ENCODE data around the gene CHCHD3. TPM values are rescaled to one million over a fixed set of nuclear protein-coding genes. Genes with fewer than 3 reads are reported as not detected.
"Not testable (repeated sequence)": the region's sequence is repeated elsewhere in the genome, so short reads cannot be mapped to it uniquely, and the experiment has no call there.

Gene CHCHD3
- total RNA-seq, 1 experiment from 2014 or later = 287 TPM

- in situ Hi-C loops (cut with HindIII; ENCODE audit: low pct_unique_long_range_greater_than_20kb, low sequenced_read_pairs) = loop anchor here (25.0 kb wide), 1 partner anchor 91 kb away; no protein-coding TSS in a partner anchor
- no peak for DNase-seq (ENCODE audit: low read depth, low spot score)
Observed at GRCh38 chr7:133052826-133053225, 29.1 kb downstream of the CHCHD3 start.

GRCh38 chr7:133052401-133052756, 29.5 kb downstream of the CHCHD3 start:
- in situ Hi-C loops (cut with HindIII; ENCODE audit: low pct_unique_long_range_greater_than_20kb, low sequenced_read_pairs) = loop anchor here (25.0 kb wide), 1 partner anchor 90 kb away; no protein-coding TSS in a partner anchor
- peak; percentile 24 for DNase-seq (ENCODE audit: low read depth, low spot score)

- DNase-seq (ENCODE audit: low read depth, low spot score) = no peak
Observed at GRCh38 chr7:133051719-133052400, 30.0 kb downstream of the CHCHD3 start.

DNA sequence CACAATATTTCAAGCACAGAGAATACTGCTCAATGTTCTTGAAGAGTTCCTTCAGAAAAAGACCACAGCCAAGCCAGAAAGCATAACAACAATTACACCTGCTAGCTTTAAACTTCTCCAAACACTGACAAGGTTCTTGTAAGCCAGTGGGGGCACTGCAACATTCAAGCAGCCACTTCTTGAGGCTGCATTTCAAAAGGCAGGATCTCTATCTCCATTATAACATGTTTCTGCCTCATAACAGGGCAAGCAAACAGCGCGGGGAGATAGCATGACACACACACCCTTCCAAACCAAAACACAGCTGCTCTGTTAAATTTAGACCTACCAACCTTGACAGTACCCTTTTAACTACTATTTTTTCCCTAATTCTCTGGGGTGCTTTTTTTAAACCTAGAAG, 30.8 kb downstream of the CHCHD3 start:
- peak; percentile 68 for DNase-seq (ENCODE audit: low read depth, low spot score)
- in situ Hi-C loops (cut with HindIII; ENCODE audit: low pct_unique_long_range_greater_than_20kb, low sequenced_read_pairs) = loop anchor here (25.0 kb wide), 1 partner anchor 89 kb away; no protein-coding TSS in a partner anchor

More at GRCh38 chr7:133051719-133052400, 30.0 kb downstream of the CHCHD3 start:
- in situ Hi-C loops (cut with HindIII; ENCODE audit: low pct_unique_long_range_greater_than_20kb, low sequenced_read_pairs) = loop anchor here (25.0 kb wide), 1 partner anchor 90 kb away; no protein-coding TSS in a partner anchor

- DNase-seq (ENCODE audit: low read depth, low spot score) = no peak
- in situ Hi-C loops (cut with HindIII; ENCODE audit: low pct_unique_long_range_greater_than_20kb, low sequenced_read_pairs) = loop anchor here (25.0 kb wide), 1 partner anchor 88 kb away; no protein-coding TSS in a partner anchor
Observed at GRCh38 chr7:133050200-133050995, 31.5 kb downstream of the CHCHD3 start.

- in situ Hi-C loops (cut with HindIII; ENCODE audit: low pct_unique_long_range_greater_than_20kb, low sequenced_read_pairs) = no loop called here
- no peak for DNase-seq (ENCODE audit: low read depth, low spot score)
Observed at GRCh38 chr7:133048589-133048988, 33.3 kb downstream of the CHCHD3 start.

GRCh38 chr7:133047321-133047720, 34.6 kb downstream of the CHCHD3 start:
- DNase-seq (ENCODE audit: low read depth, low spot score) = no peak
- in situ Hi-C loops (cut with HindIII; ENCODE audit: low pct_unique_long_range_greater_than_20kb, low sequenced_read_pairs) = no loop called here

DNA sequence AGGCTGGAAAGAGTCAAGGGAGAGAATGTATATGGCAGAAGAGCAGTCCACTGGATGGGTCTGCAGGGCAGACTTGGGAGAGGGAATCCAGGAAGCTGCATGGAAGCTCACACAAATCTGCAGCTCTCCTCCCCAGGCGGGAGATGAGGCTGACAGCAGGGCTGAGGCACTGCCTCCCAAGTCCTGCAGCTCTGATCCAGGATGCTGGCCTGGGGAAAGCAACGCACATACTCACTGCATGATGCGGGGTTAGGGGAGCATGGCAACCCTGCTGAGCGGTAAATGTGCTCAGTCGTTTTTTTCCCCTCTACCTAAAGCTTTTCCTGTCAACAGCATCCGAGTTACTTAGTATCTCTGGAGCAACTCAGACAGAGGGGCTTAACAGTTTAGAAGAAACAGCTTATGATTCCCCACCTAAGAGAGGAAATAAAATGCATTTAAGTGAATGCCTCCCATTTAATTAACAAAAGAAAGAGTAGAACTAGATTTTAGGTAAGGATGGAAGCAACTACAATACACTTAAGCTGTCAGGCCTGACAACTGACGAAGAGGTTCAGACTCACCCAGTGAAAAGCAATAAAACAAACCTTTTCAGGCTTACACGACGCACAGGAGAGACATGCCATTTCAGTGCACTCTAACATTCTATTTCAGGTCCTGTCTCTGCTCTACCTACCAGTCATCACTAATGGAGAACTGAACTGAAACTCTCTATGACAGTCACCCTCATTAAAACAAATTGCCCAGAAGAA, 37.0 kb downstream of the CHCHD3 start:
- in situ Hi-C loops (cut with HindIII; ENCODE audit: low pct_unique_long_range_greater_than_20kb, low sequenced_read_pairs) = no loop called here
- no peak for DNase-seq (ENCODE audit: low read depth, low spot score)

GRCh38 chr7:133040674-133041073, 41.2 kb downstream of the CHCHD3 start:
- in situ Hi-C loops (cut with HindIII; ENCODE audit: low pct_unique_long_range_greater_than_20kb, low sequenced_read_pairs) = no loop called here

GRCh38 chr7:133040178-133040577, 41.7 kb downstream of the CHCHD3 start:
- in situ Hi-C loops (cut with HindIII; ENCODE audit: low pct_unique_long_range_greater_than_20kb, low sequenced_read_pairs) = no loop called here
- no peak for DNase-seq (ENCODE audit: low read depth, low spot score)

More at GRCh38 chr7:133040674-133041073, 41.2 kb downstream of the CHCHD3 start:
- DNase-seq (ENCODE audit: low read depth, low spot score) = no peak

DNA sequence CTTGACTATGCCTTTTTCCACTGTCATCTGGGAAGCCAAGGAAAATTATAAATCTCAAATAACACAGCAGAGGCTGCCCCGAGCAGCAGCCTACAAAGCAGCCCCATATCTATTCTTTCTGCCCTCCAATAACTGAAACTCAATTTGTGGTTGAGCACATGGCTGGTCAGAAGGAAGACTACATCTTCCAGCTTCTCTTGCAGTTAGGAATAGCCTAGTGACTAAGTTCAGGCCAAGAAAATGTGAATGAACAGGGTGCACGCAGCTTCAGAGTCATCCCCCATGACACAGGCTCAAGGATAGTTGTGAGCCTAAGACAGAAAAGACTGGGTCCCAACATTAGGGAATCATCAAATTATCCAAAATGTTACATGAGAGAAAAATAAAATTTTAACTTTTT, 42.3 kb downstream of the CHCHD3 start:
- DNase-seq (ENCODE audit: low read depth, low spot score) = peak; percentile 33
- in situ Hi-C loops (cut with HindIII; ENCODE audit: low pct_unique_long_range_greater_than_20kb, low sequenced_read_pairs) = no loop called here

DNA sequence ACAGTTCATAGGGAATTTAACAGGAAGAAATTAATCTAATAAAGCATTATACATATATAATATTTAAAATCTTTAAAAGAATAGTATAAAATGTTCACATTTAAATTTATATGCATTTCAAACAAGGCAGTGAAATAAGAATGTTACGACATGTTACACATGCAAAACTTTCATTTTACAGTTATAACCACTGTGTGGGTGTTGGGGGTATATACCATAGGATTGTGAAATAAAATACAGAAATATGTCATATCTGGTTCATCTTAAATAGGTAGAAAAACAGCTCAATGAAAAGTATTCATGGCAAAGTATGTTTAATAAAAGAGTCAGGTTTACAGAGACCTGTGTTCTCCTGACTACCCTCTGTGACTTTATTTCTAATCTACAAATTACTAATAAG, 45.6 kb downstream of the CHCHD3 start:
- in situ Hi-C loops (cut with HindIII; ENCODE audit: low pct_unique_long_range_greater_than_20kb, low sequenced_read_pairs) = no loop called here
- DNase-seq (ENCODE audit: low read depth, low spot score) = no peak

GRCh38 chr7:133035240-133035639, 46.6 kb downstream of the CHCHD3 start:
- in situ Hi-C loops (cut with HindIII; ENCODE audit: low pct_unique_long_range_greater_than_20kb, low sequenced_read_pairs); DNase-seq (ENCODE audit: low read depth, low spot score): not testable (repeated sequence)

DNA sequence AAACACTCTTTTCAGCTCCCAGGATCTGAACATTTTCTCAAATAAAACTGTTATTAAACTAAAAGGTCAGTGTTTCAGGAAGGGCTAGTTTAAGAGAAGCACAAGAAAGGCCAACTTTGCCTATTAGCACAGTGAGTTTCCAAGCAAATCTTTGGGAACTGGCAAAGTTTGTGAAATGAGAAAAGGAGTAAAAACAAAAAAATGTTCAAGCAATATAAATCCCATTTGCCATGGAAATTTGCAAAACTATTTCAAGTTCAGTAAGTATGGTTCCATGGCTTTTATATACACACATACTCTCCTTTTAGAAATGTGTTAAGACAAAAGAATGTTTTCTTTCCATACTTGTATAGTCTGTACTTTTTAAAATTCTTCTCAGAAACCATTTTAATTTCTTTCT, 51.5 kb downstream of the CHCHD3 start:
- DNase-seq (ENCODE audit: low read depth, low spot score) = no peak
- in situ Hi-C loops (cut with HindIII; ENCODE audit: low pct_unique_long_range_greater_than_20kb, low sequenced_read_pairs) = no loop called here

DNA sequence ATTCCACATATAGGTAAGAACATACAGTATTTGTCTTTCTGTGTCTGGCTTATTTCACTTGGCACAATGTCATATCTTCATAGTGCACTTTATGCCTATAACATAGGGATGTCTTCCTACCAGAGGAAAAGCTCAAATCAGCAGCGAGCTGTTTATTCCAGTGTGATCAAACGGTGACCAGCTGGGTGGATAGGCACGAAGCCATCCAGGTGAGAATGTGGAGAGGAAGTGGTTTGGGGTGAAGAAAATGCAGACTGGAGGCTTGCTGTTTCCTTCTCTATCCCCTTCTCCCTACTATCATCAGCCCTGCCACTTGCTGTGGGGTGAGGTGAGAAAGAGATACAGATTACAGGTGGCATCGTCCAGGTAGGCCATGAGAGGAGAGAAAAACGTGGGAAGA, 52.4 kb downstream of the CHCHD3 start:
- no peak for DNase-seq (ENCODE audit: low read depth, low spot score)

GRCh38 chr7:133027397-133027796, 54.5 kb downstream of the CHCHD3 start:
- DNase-seq (ENCODE audit: low read depth, low spot score) = no peak
- in situ Hi-C loops (cut with HindIII; ENCODE audit: low pct_unique_long_range_greater_than_20kb, low sequenced_read_pairs) = no loop called here

More for the DNA sequence above, 52.4 kb downstream of the CHCHD3 start:
- in situ Hi-C loops (cut with HindIII; ENCODE audit: low pct_unique_long_range_greater_than_20kb, low sequenced_read_pairs) = no loop called here

GRCh38 chr7:133026210-133026859, 55.6 kb downstream of the CHCHD3 start:
- in situ Hi-C loops (cut with HindIII; ENCODE audit: low pct_unique_long_range_greater_than_20kb, low sequenced_read_pairs) = no loop called here

More at GRCh38 chr7:133026210-133026859, 55.6 kb downstream of the CHCHD3 start:
- DNase-seq (ENCODE audit: low read depth, low spot score) = no peak
